GM13977 (cell line): ENCODE measurements around the gene ROBO2.

ENCODE experiments used
- DNase-seq: peaks from one replicate; pipeline ENCODE4 v3.0.0; 2012; ENCODE audit warnings: low spot score
- in situ Hi-C: fragments of 300-500 bp; cut with MboI; formaldehyde crosslinking; loops from one replicate; pipeline ENCODE4 v1.12.0; 2022; ENCODE audit warnings: low sequenced_read_pairs, low pct_unique_long_range_greater_than_20kb, mixed read lengths, inconsistent platforms; ENCODE audit not compliant: unreplicated experiment
- TF ChIP-seq, protein P1 (sequence below): IDR thresholded peaks from 2 replicates; pipeline ENCODE4 v1.5.1; 2012; ENCODE audit warnings: mild to moderate bottlenecking, control low read depth; ENCODE audit not compliant: insufficient read depth; ENCODE audit errors: extremely low read depth, missing control alignments

ROBO2 gene

DNA sequence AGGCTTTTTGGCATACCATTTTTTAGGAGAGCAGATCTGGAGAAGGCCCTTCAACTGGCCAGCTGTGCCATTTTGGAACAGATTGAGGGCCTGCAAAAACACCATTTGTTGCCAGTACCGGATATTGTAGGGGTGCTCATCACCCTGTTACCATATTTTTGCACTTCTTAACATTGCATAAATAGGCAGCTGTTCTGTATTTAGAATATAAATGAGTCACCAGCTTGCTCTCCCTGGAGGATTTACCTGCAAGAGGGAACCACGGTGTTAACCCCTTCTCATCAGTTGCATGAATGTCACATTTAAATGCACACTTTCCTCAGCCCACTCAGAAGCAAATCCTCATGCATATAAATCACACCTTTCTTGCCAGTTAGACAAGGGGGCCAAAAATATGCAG, 435.6 kb downstream of the ROBO2 start:
- DNase-seq: no peak
- in situ Hi-C loops: no loop called here
- TF ChIP-seq, protein P1, sequence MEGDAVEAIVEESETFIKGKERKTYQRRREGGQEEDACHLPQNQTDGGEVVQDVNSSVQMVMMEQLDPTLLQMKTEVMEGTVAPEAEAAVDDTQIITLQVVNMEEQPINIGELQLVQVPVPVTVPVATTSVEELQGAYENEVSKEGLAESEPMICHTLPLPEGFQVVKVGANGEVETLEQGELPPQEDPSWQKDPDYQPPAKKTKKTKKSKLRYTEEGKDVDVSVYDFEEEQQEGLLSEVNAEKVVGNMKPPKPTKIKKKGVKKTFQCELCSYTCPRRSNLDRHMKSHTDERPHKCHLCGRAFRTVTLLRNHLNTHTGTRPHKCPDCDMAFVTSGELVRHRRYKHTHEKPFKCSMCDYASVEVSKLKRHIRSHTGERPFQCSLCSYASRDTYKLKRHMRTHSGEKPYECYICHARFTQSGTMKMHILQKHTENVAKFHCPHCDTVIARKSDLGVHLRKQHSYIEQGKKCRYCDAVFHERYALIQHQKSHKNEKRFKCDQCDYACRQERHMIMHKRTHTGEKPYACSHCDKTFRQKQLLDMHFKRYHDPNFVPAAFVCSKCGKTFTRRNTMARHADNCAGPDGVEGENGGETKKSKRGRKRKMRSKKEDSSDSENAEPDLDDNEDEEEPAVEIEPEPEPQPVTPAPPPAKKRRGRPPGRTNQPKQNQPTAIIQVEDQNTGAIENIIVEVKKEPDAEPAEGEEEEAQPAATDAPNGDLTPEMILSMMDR: no peak

DNA sequence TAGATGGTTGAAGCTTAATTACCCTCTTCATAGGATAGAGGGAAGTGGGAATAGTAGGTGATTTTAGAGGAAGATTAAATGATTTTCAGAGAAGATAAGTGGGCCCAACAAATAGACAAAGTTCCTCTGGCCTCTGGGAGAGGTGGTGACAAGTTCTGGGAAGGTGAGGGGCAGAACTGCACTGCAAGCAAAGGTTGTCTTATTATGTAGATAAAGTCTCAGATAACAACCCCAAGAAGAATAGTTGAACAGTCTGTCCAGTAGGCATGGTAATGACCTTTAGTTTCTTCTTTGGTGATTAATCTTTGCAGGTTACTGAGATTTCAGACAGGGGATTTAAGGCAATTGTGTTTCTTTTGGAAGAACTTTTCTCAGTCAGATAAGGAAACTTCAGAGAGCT, 439.1 kb downstream of the ROBO2 start:
- in situ Hi-C loops: no loop called here
- DNase-seq: no peak
- TF ChIP-seq, protein P1: no peak

DNA sequence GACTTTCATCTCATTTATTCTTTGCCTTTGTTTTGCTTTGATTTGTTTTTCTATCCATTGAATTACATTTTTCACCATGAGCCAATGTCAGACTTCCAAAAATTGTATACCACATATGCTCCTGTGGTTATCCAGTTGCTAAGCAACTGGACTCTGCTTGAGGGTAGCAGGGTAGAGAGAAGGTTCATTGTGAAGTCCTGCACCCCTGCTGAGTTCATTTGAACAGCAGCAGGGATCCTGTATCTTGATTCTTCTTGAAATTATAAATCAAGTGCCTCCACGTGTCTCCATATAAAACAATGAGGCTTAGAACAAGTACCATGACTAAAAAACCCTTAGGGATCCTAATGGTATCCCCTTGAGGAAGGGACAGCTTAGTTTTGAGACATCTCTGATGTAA, 449.3 kb downstream of the ROBO2 start:
- DNase-seq: no peak
- in situ Hi-C loops: no loop called here
- TF ChIP-seq, protein P1: no peak

DNA sequence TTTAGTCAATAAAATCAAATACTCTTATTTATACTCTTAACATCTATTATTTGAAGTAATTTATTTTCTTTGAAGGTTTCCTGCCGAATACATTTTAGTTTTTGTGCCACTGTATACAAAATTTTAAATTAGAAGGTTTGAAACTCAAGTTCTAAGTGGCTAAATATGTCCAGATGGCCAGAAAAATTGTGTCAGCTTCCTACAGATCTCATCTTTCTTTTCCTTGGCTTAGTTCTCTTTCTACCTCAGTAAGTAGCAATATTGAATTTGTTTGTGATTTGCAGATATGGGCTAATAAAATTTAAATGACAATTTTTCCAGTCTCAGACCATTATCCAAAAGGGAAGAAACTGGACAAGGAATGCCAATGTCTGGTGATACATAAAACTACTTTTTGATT, 452.1 kb downstream of the ROBO2 start:
- in situ Hi-C loops: no loop called here
- DNase-seq: no peak
- TF ChIP-seq, protein P1: no peak

DNA sequence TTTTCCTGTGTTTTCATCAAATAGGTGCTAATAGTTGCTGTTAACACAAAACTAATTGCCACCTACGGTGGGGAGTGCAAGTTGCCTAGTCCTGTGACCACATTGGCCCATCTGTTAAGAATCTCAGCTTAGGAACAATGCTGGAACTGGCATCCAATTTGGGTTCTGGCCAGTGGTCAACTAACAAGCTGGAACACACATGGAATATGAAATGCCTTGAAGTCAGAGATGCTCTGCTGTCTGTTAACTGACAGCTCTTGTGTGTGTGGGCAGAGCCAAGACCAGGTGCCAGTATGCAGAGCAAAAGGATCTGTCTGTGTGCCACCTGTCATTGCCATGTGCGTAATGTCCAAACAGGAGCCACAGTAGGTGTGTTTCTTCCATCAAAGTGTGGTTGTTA, 460.8 kb downstream of the ROBO2 start:
- TF ChIP-seq, protein P1: no peak
- no peak for DNase-seq
- in situ Hi-C loops: no loop called here

DNA sequence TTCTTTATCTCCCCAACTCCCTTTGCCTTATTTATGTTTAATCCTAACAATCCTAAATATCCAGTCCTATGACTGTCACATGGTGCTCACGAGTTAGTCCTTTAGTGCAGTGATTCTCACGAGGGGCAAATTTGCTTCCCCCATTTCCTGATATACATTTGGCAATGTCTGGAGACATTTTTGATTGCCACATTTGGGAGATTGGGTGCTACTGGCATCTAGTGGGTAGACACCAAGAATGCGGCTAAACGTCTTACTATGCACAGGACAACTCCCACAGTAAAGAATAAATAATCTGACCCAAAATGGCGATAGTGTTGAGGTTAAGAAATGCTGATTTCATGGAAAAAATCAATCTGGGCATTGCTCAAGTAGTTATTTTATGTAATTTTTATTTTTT, 466.5 kb downstream of the ROBO2 start:
- in situ Hi-C loops: no loop called here
- TF ChIP-seq, protein P1: no peak

DNA sequence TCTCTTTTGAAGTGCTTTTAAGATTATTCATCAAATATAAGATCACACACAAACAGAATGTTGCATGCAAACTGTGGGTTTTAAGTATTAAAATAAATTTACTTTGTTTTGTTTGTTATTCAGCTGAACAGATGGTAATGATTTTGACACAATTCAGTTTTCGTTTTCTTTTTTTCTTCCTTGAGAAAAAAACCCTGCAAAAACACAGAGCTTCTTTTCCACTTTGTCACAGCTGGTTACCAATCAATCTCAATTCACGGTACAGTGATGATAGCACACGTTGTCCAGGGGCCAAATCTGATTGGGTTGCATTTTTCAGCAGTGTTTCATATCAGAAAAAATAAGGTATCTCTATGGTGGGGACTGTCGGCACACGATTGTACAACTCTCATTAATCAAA, 473.6 kb downstream of the ROBO2 start:
- TF ChIP-seq, protein P1: no peak
- in situ Hi-C loops: no loop called here
- no peak for DNase-seq

More for the DNA sequence above, 466.5 kb downstream of the ROBO2 start:
- DNase-seq: no peak
